Erythroblast (primary cell): ENCODE data around the gene MOCOS.

ENCODE experiments used
- GATA1 ChIP-seq: IDR thresholded peaks from 2 replicates; pipeline ENCODE4 v1.6.1; 2011; ENCODE audit warnings: low read depth, mild to moderate bottlenecking, control low read depth, low read length, moderate library complexity
- POLR2A ChIP-seq: IDR thresholded peaks from 2 replicates; pipeline ENCODE4 v1.6.1; 2011; ENCODE audit warnings: mild to moderate bottlenecking, low read length

- TF ChIP-seq POLR2A (no peak), GATA1 (no peak)
Measured at GRCh38 chr18:36153203-36153602, 34.1 kb upstream of the MOCOS start.
